Activated naive CD4-positive, alpha-beta T cell treated with anti-CD3 and anti-CD28 coated beads, Interleukin-2, amount 50 U/mL, for 72 hours (primary cell): Measurements from ENCODE around the gene CRLF2. TPM values are rescaled to one million over a fixed set of nuclear protein-coding genes. Genes with fewer than 3 reads are reported as not detected.
"Not testable (repeated sequence)": the region's sequence is repeated elsewhere in the genome, so short reads cannot be mapped to it uniquely, and the experiment has no call there.

ENCODE experiments used
- ATAC-seq, 2 donors: fragments of 150-1000 bp; cut with Tn5 transposase; 2 replicates each; pipeline ENCODE4 v1.10.0; 2021; ENCODE audit warnings: mild to moderate bottlenecking in 2 of 2, moderate library complexity in 2 of 2
- DNase-seq, 2 donors: peaks; one replicate each; pipeline ENCODE4 v3.0.0; 2021 to 2022; ENCODE audit warnings: low spot score in 2 of 2
- H3K27ac Mint-ChIP-seq, 2 donors: one replicate each; pipeline ENCODE4 v1.8.0; 2022; ENCODE audit warnings: mild to moderate bottlenecking in 2 of 2, mixed read lengths in 2 of 2
- H3K36me3 Mint-ChIP-seq, 2 donors: one replicate each; pipeline ENCODE4 v1.8.0; 2022; ENCODE audit warnings: mixed read lengths in 2 of 2
- H3K9me3 Mint-ChIP-seq, 2 donors: one replicate each; pipeline ENCODE4 v1.8.0; 2022; ENCODE audit warnings: mixed read lengths in 2 of 2
- total RNA-seq, 2 donors: library from RNA; stranded (reverse); gene quantifications; one replicate each; pipeline ENCODE4 v1.2.3, GENCODE V29; 2022

The CRLF2 gene
- total RNA-seq, 2 donors from 2014 or later = 1.3 to 1.6 TPM

GRCh38 chrX:1181170-1181569 lies 31.3 kb downstream of the CRLF2 start:
- no peaks in the 10 kb centered on the region for H3K36me3 Mint-ChIP-seq
- H3K9me3 Mint-ChIP-seq = no peaks in the 10 kb centered on the region
- DNase-seq (no peak), ATAC-seq (no peak)
- H3K27ac Mint-ChIP-seq = no peak overlapping the region

- DNase-seq (no peak), ATAC-seq (peak; percentile 36 to 46)
- no peaks in the 10 kb centered on the region for H3K36me3 Mint-ChIP-seq
Observed at GRCh38 chrX:1178580-1179057, 33.8 kb downstream of the CRLF2 start.

GRCh38 chrX:1176531-1177320 lies 35.7 kb downstream of the CRLF2 start:
- not testable (repeated sequence) for H3K9me3 Mint-ChIP-seq, DNase-seq, H3K36me3 Mint-ChIP-seq
- H3K27ac Mint-ChIP-seq = peak overlapping the region in 1 of 2 donors; percentile 5
- ATAC-seq = peak; percentile 68 to 73

More at GRCh38 chrX:1178580-1179057, 33.8 kb downstream of the CRLF2 start:
- Mint-ChIP-seq H3K27ac (no peak overlapping the region), H3K9me3 (no peaks in the 10 kb centered on the region)

GRCh38 chrX:1174609-1175545 lies 37.6 kb downstream of the CRLF2 start:
- DNase-seq = not testable (repeated sequence)
- peak; percentile 34 to 59 for ATAC-seq

GRCh38 chrX:1173435-1173834 lies 39.0 kb downstream of the CRLF2 start:
- H3K9me3 Mint-ChIP-seq, H3K36me3 Mint-ChIP-seq, H3K27ac Mint-ChIP-seq, DNase-seq, ATAC-seq: not testable (repeated sequence)

More at GRCh38 chrX:1174609-1175545, 37.6 kb downstream of the CRLF2 start:
- not testable (repeated sequence) for H3K9me3 Mint-ChIP-seq, H3K27ac Mint-ChIP-seq, H3K36me3 Mint-ChIP-seq

- DNase-seq = no peak
- ATAC-seq = no peak
- H3K9me3 Mint-ChIP-seq = no peaks in the 10 kb centered on the region
- H3K27ac Mint-ChIP-seq = no peak overlapping the region
- H3K36me3 Mint-ChIP-seq = no peaks in the 10 kb centered on the region
Observed at GRCh38 chrX:1172496-1172895, 40.0 kb downstream of the CRLF2 start.

GRCh38 chrX:1171915-1172314 lies 40.5 kb downstream of the CRLF2 start:
- H3K27ac Mint-ChIP-seq, ATAC-seq, DNase-seq, H3K36me3 Mint-ChIP-seq, H3K9me3 Mint-ChIP-seq: not testable (repeated sequence)

GRCh38 chrX:1170243-1170642 lies 42.2 kb downstream of the CRLF2 start:
- Mint-ChIP-seq H3K9me3 (no peaks in the 10 kb centered on the region), H3K27ac (no peak overlapping the region), H3K36me3 (no peaks in the 10 kb centered on the region)
- DNase-seq = no peak
- ATAC-seq = no peak

GRCh38 chrX:1169189-1169588 lies 43.3 kb downstream of the CRLF2 start:
- no peak for DNase-seq
- H3K9me3 Mint-ChIP-seq = no peaks in the 10 kb centered on the region

GRCh38 chrX:1167918-1168481 lies 44.4 kb downstream of the CRLF2 start:
- Mint-ChIP-seq H3K27ac (no peak overlapping the region), H3K36me3 (no peaks in the 10 kb centered on the region), H3K9me3 (no peaks in the 10 kb centered on the region)
- no peak for DNase-seq
- ATAC-seq = no peak

More at GRCh38 chrX:1169189-1169588, 43.3 kb downstream of the CRLF2 start:
- H3K36me3 Mint-ChIP-seq = no peaks in the 10 kb centered on the region
- H3K27ac Mint-ChIP-seq = no peak overlapping the region
- ATAC-seq = no peak

GRCh38 chrX:1167466-1167865 lies 45.0 kb downstream of the CRLF2 start:
- DNase-seq (no peak), ATAC-seq (peak; percentile 34 to 43)
- Mint-ChIP-seq H3K36me3 (no peaks in the 10 kb centered on the region), H3K9me3 (no peaks in the 10 kb centered on the region), H3K27ac (no peak overlapping the region)

GRCh38 chrX:1165535-1166196 lies 46.8 kb downstream of the CRLF2 start:
- Mint-ChIP-seq H3K9me3 (peaks cover 0 to 1% of the 10 kb centered on the region in 2 donors), H3K36me3 (no peaks in the 10 kb centered on the region), H3K27ac (no peak overlapping the region)
- no peak for DNase-seq
- ATAC-seq = peak; percentile 50 to 63

- no peak for DNase-seq
- ATAC-seq = peak; percentile 16 to 39
- no peaks in the 10 kb centered on the region for H3K36me3 Mint-ChIP-seq
- H3K9me3 Mint-ChIP-seq = peaks cover 4 to 12% of the 10 kb centered on the region in 2 donors
- peak overlapping the region in 1 of 2 donors; percentile 22 for H3K27ac Mint-ChIP-seq
Observed at GRCh38 chrX:1164322-1165288, 47.8 kb downstream of the CRLF2 start.

GRCh38 chrX:1163231-1163630 lies 49.2 kb downstream of the CRLF2 start:
- H3K9me3 Mint-ChIP-seq = peaks cover 6 to 17% of the 10 kb centered on the region in 2 donors
- ATAC-seq = no peak
- no peak for DNase-seq
- H3K36me3 Mint-ChIP-seq = no peaks in the 10 kb centered on the region
- H3K27ac Mint-ChIP-seq = no peak overlapping the region

- Mint-ChIP-seq H3K9me3 (peaks cover 6 to 17% of the 10 kb centered on the region in 2 donors), H3K27ac (no peak overlapping the region), H3K36me3 (no peaks in the 10 kb centered on the region)
- DNase-seq (no peak), ATAC-seq (no peak)
Observed at GRCh38 chrX:1162119-1162916, 50.1 kb downstream of the CRLF2 start.
